ENCODE measurements around the gene KNDC1. TPM values are rescaled to one million over a fixed set of nuclear protein-coding genes. Genes with fewer than 3 reads are reported as not detected.

Gene KNDC1
- total and polyA plus RNA-seq, 2 experiments from 2014 or later, result 1.8 to 16.0 TPM

- TF ChIP-seq CTCF (conservative IDR thresholded peaks at IDR 0.05; ENCODE audit: low read depth in 2 of 2) (no peak), ZNF114 (CRISPR knock-in tag; IDR thresholded peaks at IDR 0.05) (no peak), STAT1 (IDR thresholded peaks at IDR 0.05; ENCODE audit: unreplicated experiment) (no peak), EZH2 (IDR thresholded peaks at IDR 0.05; ENCODE audit: low read depth, unreplicated experiment) (no peak), NANOG (IDR thresholded peaks at IDR 0.05; ENCODE audit: borderline replicate concordance) (no peak), REST (IDR thresholded peaks at IDR 0.05; ENCODE audit: unreplicated experiment) (no peak), ZNF462 (CRISPR knock-in tag; IDR thresholded peaks at IDR 0.05) (no peak), ZNF331 (CRISPR knock-in tag; IDR thresholded peaks at IDR 0.05; ENCODE audit: low read depth) (no peak), ETS1 (IDR thresholded peaks at IDR 0.05) (no peak), JUNB (IDR thresholded peaks at IDR 0.05; ENCODE audit: unreplicated experiment) (no peak), CREB1 (CRISPR knock-in tag; IDR thresholded peaks at IDR 0.05; ENCODE audit: low read depth) (no peak), POLR2AphosphoS5 (IDR thresholded peaks at IDR 0.05; ENCODE audit: low read depth) (no peak), EZH2phosphoT487 (IDR thresholded peaks at IDR 0.05; ENCODE audit: unreplicated experiment) (no peak)
- H3K4me3 Mint-ChIP-seq, result no peak overlapping the region; the same call in 2 of the 3 replicates
- Histone ChIP-seq H2AFZ (no peak overlapping the region), H3K79me2 (replicated peaks; ENCODE audit: insufficient read depth) (no peaks in the 10 kb centered on the region), H3F3A (replicated peaks; ENCODE audit: low read depth) (no peaks in the 10 kb centered on the region), H3K4me3 (no peak overlapping the region), H3K27ac (ENCODE audit: low read depth) (no peak overlapping the region), H3K4me2 (no peak overlapping the region), H3K27me3 (ENCODE audit: insufficient read depth) (no peaks in the 10 kb centered on the region), H4K20me1 (replicated peaks; ENCODE audit: insufficient read depth) (no peaks in the 10 kb centered on the region), H3K36me3 (ENCODE audit: insufficient read depth) (no peaks in the 10 kb centered on the region; the same call in 1 of the 2 replicates), H3K4me1 (ENCODE audit: insufficient read depth) (peaks cover 10% of the 10 kb centered on the region), H3K9me2 (ENCODE audit: insufficient read depth) (no peaks in the 10 kb centered on the region)
- peaks cover 18% of the 10 kb centered on the region; the same call in 2 of the 3 replicates for H3K36me3 Mint-ChIP-seq (ENCODE audit: low read depth)
- peak overlapping the region; percentile 56 for H3K27ac Mint-ChIP-seq
- no peaks in the 10 kb centered on the region for H3K9me3 Mint-ChIP-seq
- no peak for ATAC-seq
- DNase-seq (ENCODE audit: low spot score), result no peak
- peaks cover 15% of the 10 kb centered on the region for H3K4me1 Mint-ChIP-seq
- H3K27me3 Mint-ChIP-seq (ENCODE audit: insufficient read depth, low read depth, poor library complexity), result peaks cover 18% of the 10 kb centered on the region
These were observed 5.8 kb downstream of the KNDC1 start for GRCh38 chr10:133165556-133166503.

All from GM23338 (cell line).